ENCODE data around the gene MORN2. TPM values are rescaled to one million over a fixed set of nuclear protein-coding genes. Genes with fewer than 3 reads are reported as not detected.

The MORN2 gene
- total RNA-seq, 4 donors from 2014 or later: 6.1 to 14.9 (median 10.6) TPM

- H3K4me1 ChIP-seq: peaks cover 0 to 7% (median 0%) of the 10 kb centered on the region in 3 donors
- intact Hi-C loops (cut with DNase I): no loop called here
- H3K27ac ChIP-seq: no peak overlapping the region
- no peak for DNase-seq
- peaks cover 8 to 75% (median 12%) of the 10 kb centered on the region in 3 donors for H3K36me3 ChIP-seq
- no peak overlapping the region for H3K4me3 ChIP-seq
- no peaks in the 10 kb centered on the region for H3K9me3 ChIP-seq
- no peaks in the 10 kb centered on the region for H3K27me3 ChIP-seq
- TF ChIP-seq CTCF (IDR thresholded peaks at IDR 0.05): no peak
- no peak for TF ChIP-seq POLR2A (IDR thresholded peaks at IDR 0.05)
These were observed 13.3 kb upstream of the MORN2 start for GRCh38 chr2:38862476-38862875.

- Histone ChIP-seq H3K9me3 (no peaks in the 10 kb centered on the region), H3K27me3 (no peaks in the 10 kb centered on the region), H3K27ac (no peak overlapping the region), H3K4me3 (no peak overlapping the region), H3K36me3 (peaks cover 8 to 73% (median 12%) of the 10 kb centered on the region in 3 donors), H3K4me1 (peaks cover 0 to 8% (median 0%) of the 10 kb centered on the region in 3 donors)
- intact Hi-C loops (cut with DNase I): no loop called here
- no peak for DNase-seq
- no peak for TF ChIP-seq POLR2A (IDR thresholded peaks at IDR 0.05)
- TF ChIP-seq CTCF (IDR thresholded peaks at IDR 0.05): no peak
- 48 to 83% methylated on average over 2 of the region's 2 CpGs for WGBS, 2 donors
These were observed 12.6 kb upstream of the MORN2 start for GRCh38 chr2:38863061-38863695.

- Histone ChIP-seq H3K27ac (no peak overlapping the region), H3K9me3 (no peaks in the 10 kb centered on the region), H3K27me3 (no peaks in the 10 kb centered on the region), H3K36me3 (peaks cover 0 to 37% (median 0%) of the 10 kb centered on the region in 3 donors), H3K4me3 (no peak overlapping the region), H3K4me1 (peaks cover 0 to 8% (median 0%) of the 10 kb centered on the region in 3 donors)
- no peak for DNase-seq
- intact Hi-C loops (cut with DNase I): no loop called here
- 79 to 82% methylated on average over 3 of the region's 3 CpGs for WGBS, 2 donors
- TF ChIP-seq POLR2A (IDR thresholded peaks at IDR 0.05) (no peak), CTCF (IDR thresholded peaks at IDR 0.05) (no peak)
These were observed 8.9 kb upstream of the MORN2 start for GRCh38 chr2:38866773-38867443.

GRCh38 chr2:38871432-38871831 is 4.3 kb upstream of the MORN2 start:
- Histone ChIP-seq H3K4me1 (peaks cover 4 to 21% (median 7%) of the 10 kb centered on the region in 3 donors), H3K36me3 (peaks cover 0 to 15% (median 0%) of the 10 kb centered on the region in 3 donors), H3K27ac (no peak overlapping the region), H3K27me3 (no peaks in the 10 kb centered on the region), H3K9me3 (no peaks in the 10 kb centered on the region), H3K4me3 (no peak overlapping the region)
- 93 to 97% methylated on average over 2 to 3 of the region's 3 CpGs for WGBS, 2 donors
- intact Hi-C loops (cut with DNase I): no loop called here
- TF ChIP-seq POLR2A (IDR thresholded peaks at IDR 0.05) (no peak), CTCF (IDR thresholded peaks at IDR 0.05) (no peak)
- DNase-seq: no peak

GRCh38 chr2:38873763-38874162 is 2.0 kb upstream of the MORN2 start:
- Histone ChIP-seq H3K27me3 (no peaks in the 10 kb centered on the region), H3K27ac (no peak overlapping the region), H3K4me3 (no peak overlapping the region), H3K9me3 (no peaks in the 10 kb centered on the region), H3K36me3 (no peaks in the 10 kb centered on the region), H3K4me1 (peaks cover 8 to 20% (median 12%) of the 10 kb centered on the region in 3 donors)
- WGBS, 2 donors: 69 to 73% methylated on average over 5 of the region's 5 CpGs
- DNase-seq: no peak
- TF ChIP-seq POLR2A (IDR thresholded peaks at IDR 0.05): no peak
- TF ChIP-seq CTCF (IDR thresholded peaks at IDR 0.05): no peak
- intact Hi-C loops (cut with DNase I): no loop called here

Data from esophagus squamous epithelium (tissue), 5 donors.